Measurements from ENCODE around the gene PRPH2. TPM values are rescaled to one million over a fixed set of nuclear protein-coding genes. Genes with fewer than 3 reads are reported as not detected.

PRPH2 gene
- total and polyA plus RNA-seq, 2 donors (not counting 3 experiments of a cell fraction or from before 2014, with no cell fraction given), result 0.40 to 0.46 TPM

DNA sequence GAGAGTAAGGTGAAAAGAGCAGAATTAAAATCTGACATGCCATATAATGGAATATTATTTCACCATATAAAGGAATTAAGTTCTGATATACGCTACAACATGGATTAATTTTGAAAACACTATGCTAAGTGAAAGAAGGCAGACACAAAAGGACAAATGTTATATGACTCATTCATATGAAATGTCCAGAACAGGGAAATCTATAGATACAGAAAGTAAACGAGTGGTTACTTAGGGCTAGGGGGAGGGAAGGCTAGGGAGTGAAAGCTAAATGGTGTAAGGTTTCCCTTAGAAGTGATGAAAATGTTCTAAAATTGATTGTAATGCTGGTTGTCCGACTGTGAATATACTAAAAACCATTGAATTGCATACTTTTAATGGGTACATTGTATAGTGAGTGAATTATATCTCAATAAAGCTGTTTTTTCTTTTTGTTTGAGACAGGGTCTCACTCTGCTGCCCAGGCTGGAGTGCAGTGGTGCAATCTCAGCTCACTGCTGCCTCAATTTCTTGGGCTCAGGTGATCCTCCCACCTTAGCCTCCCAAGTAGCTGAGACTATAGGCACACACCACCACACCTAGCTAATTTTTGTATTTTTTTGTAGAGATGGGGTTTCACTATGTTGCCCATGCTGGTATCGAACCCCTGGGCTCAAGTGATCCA, 8.2 kb downstream of the PRPH2 start:
- no peak overlapping the region for H3K4me2 ChIP-seq (ENCODE audit: insufficient read depth, low read length)
- TF ChIP-seq, protein P1, sequence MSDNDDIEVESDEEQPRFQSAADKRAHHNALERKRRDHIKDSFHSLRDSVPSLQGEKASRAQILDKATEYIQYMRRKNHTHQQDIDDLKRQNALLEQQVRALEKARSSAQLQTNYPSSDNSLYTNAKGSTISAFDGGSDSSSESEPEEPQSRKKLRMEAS (IDR thresholded peaks at IDR 0.05; ENCODE audit: insufficient read depth, insufficient read length), result no peak
- TF ChIP-seq FOS (IDR thresholded peaks at IDR 0.05; ENCODE audit: borderline replicate concordance, insufficient read depth, low read length) (peak; percentile 40), MYC (IDR thresholded peaks at IDR 0.05; ENCODE audit: low read depth, low read length) (no peak), JUN (IDR thresholded peaks at IDR 0.05; ENCODE audit: borderline replicate concordance, insufficient read depth, insufficient read length, low read depth) (peak; percentile 74), POLR2AphosphoS5 (IDR thresholded peaks at IDR 0.05; ENCODE audit: insufficient read depth, low read depth, low read length) (no peak), GATA2 (IDR thresholded peaks at IDR 0.05; ENCODE audit: insufficient read depth, insufficient read length, low read depth, low read length) (no peak)
- TF ChIP-seq, protein P2, sequence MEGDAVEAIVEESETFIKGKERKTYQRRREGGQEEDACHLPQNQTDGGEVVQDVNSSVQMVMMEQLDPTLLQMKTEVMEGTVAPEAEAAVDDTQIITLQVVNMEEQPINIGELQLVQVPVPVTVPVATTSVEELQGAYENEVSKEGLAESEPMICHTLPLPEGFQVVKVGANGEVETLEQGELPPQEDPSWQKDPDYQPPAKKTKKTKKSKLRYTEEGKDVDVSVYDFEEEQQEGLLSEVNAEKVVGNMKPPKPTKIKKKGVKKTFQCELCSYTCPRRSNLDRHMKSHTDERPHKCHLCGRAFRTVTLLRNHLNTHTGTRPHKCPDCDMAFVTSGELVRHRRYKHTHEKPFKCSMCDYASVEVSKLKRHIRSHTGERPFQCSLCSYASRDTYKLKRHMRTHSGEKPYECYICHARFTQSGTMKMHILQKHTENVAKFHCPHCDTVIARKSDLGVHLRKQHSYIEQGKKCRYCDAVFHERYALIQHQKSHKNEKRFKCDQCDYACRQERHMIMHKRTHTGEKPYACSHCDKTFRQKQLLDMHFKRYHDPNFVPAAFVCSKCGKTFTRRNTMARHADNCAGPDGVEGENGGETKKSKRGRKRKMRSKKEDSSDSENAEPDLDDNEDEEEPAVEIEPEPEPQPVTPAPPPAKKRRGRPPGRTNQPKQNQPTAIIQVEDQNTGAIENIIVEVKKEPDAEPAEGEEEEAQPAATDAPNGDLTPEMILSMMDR (IDR thresholded peaks at IDR 0.05; ENCODE audit: extremely low read depth in 1 of 2, insufficient read depth in 1 of 2, low read depth in 1 of 2, low read length in 2 of 2), result no peak
- H3K27me3 ChIP-seq (ENCODE audit: control insufficient read depth in 2 of 2, insufficient read depth in 2 of 2, low read length in 2 of 2), result no peaks in the 10 kb centered on the region
- no peak overlapping the region for H3K4me3 ChIP-seq (replicated peaks in 1 of 3; ENCODE audit: insufficient read depth in 1 of 3, low read depth in 1 of 3, low read length in 3 of 3)
- POLR2A ChIA-PET, result no interaction called here
- intact Hi-C loops (cut with micrococcal nuclease), result no loop called here
- peak; percentile 20 for DNase-seq (ENCODE audit: low read depth, low spot score)
- H3K4me1 ChIP-seq (ENCODE audit: control insufficient read depth, extremely low read depth, insufficient read depth, low read length), result peaks cover 6% of the 10 kb centered on the region
- peak; percentile 76 for FAIRE-seq
- peaks cover 2% of the 10 kb centered on the region for H3K9me3 ChIP-seq (replicated peaks; ENCODE audit: control insufficient read depth, insufficient read depth, low read length)
- H4K20me1 ChIP-seq (replicated peaks; ENCODE audit: control insufficient read depth, extremely low read depth, insufficient read depth, low read length), result no peaks in the 10 kb centered on the region
- BruUV-seq (replicated peaks), result no TSS peak
- dilution Hi-C loops (cut with MboI; ENCODE audit: extremely low pct_ligation_motif_present, low sequenced_read_pairs), result no loop called here
- H3K9me1 ChIP-seq (replicated peaks; ENCODE audit: control insufficient read depth, extremely low read depth, insufficient read depth, low read length), result no peaks in the 10 kb centered on the region
- no peak overlapping the region for H3K9ac ChIP-seq (replicated peaks; ENCODE audit: extremely low read depth, insufficient read depth, low read length)
- no peaks in the 10 kb centered on the region for H3K79me2 ChIP-seq (ENCODE audit: control insufficient read depth, insufficient read depth, low read length)
- CTCF ChIA-PET, result interaction anchor here (1.1 to 1.6 kb wide), 3 partner anchors 10 to 12 kb away, joined by 3 to 10 read pairs (median 5); no protein-coding TSS in a partner anchor
- H3K36me3 ChIP-seq (ENCODE audit: control insufficient read depth in 2 of 2, extremely low read depth in 1 of 2, insufficient read depth in 2 of 2, low read length in 2 of 2), result no peaks in the 10 kb centered on the region
- no peak overlapping the region for H2AFZ ChIP-seq (ENCODE audit: low read depth, low read length)
- H3K27ac ChIP-seq (ENCODE audit: insufficient read depth, low read depth, low read length), result no peak overlapping the region

Data from endothelial cell of umbilical vein (primary cell).